GM19240 (cell line): ENCODE results near the gene RABGEF1.
"Not testable (repeated sequence)": the region's sequence is repeated elsewhere in the genome, so short reads cannot be mapped to it uniquely, and the experiment has no call there.

Experiments used
- DNase-seq: peaks from one replicate; pipeline ENCODE4 v3.0.0; 2011; ENCODE audit warnings: low spot score; ENCODE audit not compliant: insufficient read length

The RABGEF1 gene

GRCh38 chr7:66735154-66735553, 5.4 kb upstream of the RABGEF1 start:
- DNase-seq, result no peak

DNA sequence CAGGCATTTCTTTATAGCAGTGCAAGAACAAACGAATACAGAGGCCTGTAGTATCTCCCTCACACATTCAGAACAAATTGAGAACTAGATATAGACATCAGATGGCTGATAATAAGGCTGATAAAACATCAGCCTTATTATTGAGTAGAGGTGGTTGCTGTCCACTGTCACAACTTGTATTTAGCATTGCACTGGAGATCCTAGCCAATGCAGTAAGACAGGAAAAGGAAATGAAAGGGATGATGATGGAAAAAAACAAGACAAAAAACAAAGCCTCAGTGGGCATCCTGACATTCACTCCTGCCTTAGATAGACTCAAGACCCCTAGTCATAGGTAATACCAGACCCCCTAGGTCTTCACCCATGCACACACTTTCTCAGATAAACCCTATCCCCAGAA, 4.7 kb upstream of the RABGEF1 start:
- no peak for DNase-seq

DNA sequence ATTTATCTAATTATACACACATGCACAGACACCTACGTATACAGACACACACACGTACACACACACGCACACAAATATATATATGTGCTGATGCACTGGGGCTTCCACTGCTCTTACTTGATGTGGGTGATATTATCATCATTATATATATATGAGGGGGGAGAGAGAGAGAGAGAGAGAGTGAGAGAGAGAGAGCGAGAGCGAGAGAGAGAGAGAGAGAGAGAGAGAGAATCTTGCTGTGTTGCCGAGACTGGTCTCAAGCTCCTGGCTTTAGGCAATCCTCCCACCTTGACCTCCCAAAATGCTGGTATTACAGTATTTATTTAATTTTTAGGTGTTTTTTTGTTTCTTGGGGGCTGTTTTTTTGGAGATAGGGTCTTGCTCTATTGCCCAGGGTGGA, 3.6 kb upstream of the RABGEF1 start:
- DNase-seq, result no peak

- DNase-seq, result no peak
These were observed 2.9 kb upstream of the RABGEF1 start for GRCh38 chr7:66737667-66738066.

- no peak for DNase-seq
These were observed 1.1 kb upstream of the RABGEF1 start for GRCh38 chr7:66739477-66739876.

DNA sequence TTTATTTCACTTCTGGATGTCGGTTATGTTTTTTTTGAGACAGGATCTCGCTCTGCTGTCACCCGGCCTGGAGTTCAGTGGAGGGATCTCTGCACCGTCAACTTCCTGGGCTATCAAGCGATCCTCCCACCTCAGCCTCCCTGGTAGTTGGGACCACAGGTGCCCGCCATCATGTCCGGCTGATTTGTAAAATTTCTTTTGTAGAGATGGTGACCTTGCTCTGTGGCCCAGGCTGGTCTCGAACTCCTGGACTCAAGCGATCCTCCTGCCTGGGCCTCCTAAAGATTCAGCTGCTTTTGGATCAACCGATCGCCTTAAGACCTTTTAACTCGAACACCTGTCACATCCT, 606 bp upstream of the RABGEF1 start:
- DNase-seq, result no peak

DNA sequence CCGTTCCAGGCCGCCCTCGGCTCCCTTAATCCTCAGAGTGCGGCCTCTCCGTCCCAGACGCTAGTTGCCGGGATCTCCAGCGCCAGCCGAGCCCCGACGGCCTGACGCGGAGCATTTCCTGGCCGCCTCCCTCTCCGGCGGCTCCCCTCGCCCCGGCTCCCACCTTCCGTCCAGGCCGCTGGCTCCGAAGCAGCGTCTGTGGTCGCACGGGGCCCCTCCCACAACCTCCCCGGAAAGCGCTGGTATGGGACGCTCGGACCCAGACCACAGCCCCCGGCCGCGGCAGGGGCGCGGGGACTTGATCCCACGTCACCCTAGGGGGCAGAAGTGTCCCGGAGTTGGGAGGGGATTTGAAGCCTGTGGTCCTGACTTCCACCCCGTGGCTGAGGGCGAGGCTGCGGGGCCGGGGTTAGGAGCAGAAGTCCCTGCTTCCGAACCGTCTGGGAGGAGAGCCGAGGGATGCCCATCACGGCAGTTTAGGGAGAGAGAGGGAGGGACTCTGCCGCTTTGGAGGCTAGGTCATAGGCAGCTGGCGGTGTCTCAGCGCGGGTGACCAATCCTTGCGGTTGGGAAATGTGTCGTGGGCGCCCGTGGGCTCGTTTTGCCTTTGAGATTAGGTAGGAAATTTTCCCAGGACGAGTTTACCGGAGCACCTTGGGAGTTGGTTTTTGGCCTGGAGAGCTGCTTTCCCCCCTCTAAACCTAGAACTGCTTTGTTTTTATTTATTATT, 612 bp downstream of the RABGEF1 start:
- not testable (repeated sequence) for DNase-seq

DNA sequence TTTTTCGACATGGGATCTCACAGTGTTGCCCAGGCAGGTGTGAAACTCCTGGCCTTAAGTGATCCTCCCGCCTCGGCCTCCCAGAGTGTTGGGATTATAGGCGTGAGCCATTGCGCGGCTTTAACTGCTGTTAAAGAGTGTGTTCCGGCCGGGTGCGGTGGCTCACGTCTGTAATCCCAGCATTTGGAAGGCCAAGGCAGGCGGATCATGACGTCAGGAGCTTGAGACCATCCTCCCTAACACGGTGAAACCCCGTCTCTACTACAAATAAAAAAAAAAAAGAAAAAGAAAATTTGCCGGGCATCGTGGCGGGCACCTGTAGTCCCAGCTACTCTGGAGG, 1.1 kb downstream of the RABGEF1 start:
- no peak for DNase-seq

- not testable (repeated sequence) for DNase-seq
These were observed 1.8 kb downstream of the RABGEF1 start for GRCh38 chr7:66742298-66742697.

DNA sequence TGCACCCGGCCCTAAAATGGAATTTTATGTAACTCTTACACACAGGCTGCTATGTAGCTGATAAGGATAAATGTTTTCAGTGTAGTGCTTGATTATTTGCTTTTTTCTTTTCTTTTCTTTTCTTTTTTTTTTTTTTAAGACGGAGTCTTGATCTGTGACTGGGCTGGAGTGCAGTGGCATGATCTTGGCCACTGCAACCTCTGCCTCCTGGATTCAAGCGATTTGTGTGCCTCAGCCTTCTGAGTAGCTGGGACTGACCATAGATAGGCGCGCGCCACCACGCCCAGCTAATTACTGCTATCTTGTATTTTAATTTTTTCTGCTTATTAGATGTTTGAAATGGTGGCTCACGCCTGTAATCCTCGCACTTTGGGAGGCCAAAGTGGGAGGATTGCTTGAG, 3.4 kb downstream of the RABGEF1 start:
- no peak for DNase-seq

DNA sequence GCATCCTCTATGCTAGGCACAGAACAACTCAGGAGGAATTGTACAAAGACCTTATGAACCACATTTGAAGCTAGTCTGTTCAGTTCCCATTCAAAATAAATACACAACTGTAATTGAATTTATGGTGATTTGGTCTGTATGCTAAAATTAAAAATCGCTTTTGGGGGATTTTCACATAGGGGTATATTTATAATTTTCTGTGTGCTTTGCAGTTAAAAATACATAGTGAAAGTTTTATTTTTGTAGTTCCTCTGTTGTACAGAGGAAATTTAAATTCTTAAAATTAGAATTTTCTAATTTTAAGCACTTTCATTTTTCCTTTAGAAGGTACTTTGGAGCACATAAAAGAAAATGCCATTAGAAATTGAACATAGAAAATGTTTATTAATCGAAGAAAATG, 6.9 kb downstream of the RABGEF1 start:
- DNase-seq, result no peak

GRCh38 chr7:66747881-66748511, 7.5 kb downstream of the RABGEF1 start:
- DNase-seq, result no peak

GRCh38 chr7:66748791-66749190, 8.3 kb downstream of the RABGEF1 start:
- DNase-seq, result no peak

DNA sequence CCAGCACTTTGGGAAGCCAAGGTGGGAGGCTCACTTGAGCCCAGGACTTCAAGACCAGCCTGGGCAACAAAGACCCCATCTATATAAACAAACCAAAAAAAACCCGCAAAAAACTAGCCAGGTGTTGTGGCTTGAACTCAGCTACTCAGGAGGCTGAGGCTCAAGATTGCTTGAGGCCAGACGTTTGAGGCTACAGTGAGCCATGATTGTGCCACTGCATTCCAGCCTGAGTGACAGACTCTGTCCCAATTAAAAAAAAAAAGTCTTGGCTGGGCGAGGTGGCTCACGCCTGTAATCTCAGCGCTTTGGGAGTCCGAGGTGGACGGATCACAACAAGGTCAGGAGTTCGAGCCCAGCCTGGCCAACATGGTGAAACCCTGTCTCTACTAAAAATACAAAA, 11.4 kb downstream of the RABGEF1 start:
- DNase-seq, result no peak

DNA sequence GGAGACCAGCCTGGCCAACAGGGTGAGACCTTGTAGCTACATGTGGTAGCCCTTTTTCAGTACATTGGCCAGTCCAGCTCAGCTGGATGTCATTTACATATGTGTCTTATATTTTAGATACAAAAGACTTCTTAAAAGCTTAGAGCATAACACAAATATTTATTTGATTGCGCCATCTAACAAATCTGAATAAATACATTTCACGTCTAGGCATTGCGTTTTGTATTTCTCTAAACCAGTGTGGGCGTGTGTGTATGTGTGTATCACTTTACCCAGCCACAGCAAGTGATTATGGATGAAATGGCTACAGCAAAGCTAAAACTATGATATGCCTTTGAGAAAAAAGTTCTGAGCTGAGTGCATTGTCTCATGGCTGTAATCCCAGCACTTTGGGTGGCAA, 14.0 kb downstream of the RABGEF1 start:
- no peak for DNase-seq

- DNase-seq, result not testable (repeated sequence)
These were observed 14.5 kb downstream of the RABGEF1 start for GRCh38 chr7:66755059-66755458.

- DNase-seq, result not testable (repeated sequence)
These were observed 15.7 kb downstream of the RABGEF1 start for GRCh38 chr7:66756227-66756626.

DNA sequence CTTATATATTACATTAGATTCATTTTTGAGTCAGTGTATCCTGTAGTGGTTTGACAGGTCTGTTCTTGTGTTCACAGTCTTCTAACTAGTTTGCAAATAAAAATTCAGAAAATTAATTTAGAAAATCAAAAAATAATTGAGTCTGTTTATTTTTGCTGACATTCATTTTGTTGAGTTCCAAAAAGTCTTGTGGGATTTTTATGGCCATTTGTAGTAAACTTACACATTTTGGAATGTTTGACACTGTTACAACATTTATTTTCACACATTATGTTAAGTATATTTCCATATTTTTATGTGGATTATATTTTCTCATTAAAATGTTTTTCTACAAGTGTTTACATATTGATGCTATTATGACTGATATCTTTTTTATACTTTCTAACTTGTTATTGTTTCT, 16.4 kb downstream of the RABGEF1 start:
- no peak for DNase-seq

DNA sequence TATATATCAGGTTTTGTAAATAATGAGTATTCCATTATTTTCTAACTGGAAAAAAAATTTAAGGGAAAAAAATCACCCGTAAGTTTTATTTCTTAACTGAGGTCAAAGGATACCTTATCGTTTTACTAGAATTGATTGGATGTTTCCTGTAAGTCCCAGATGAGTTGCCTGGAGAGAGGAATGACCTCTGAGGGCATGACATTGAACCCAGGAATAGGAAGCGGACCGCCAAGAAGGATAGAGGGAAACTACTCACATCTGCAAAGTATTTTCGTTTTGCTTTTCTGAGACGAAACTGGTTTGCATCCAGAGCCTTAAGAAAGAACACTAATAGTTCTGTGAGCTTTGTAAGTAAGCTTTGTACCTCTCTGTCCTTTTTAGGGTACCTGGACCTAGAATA, 17.4 kb downstream of the RABGEF1 start:
- DNase-seq, result no peak

DNA sequence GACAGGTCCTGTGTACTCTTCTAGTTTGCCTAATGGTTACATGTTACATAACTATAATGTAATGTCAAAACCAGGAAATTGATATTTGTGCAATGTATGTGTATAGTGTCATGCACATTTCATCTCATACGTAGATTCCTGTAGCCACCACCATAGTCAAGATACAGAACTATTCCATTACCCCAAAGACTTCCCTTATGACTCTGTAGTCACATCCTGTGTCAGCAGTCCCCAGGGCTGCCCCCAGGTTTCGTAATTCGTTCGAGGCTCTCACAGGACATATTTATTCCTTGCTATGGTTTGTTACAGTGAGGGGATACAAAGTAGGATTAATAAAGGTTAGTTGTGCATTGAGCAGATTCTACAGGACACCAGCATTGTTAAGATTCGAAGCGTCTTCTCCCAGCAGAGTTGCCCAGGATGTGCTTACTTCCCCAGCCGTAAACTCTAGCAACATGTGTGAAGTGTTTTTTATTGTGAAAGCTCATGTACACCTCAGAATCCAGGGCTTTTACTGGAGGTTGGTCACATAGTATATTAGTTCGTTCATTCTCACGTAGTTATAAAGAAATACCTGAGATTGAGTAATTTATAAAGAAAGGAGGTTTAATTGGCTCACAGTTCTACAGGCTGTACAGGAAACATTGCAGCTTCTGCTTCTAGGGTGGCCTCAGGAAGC, 18.6 kb downstream of the RABGEF1 start:
- no peak for DNase-seq

- not testable (repeated sequence) for DNase-seq
These were observed 22.6 kb downstream of the RABGEF1 start for GRCh38 chr7:66763183-66763582.

- DNase-seq, result not testable (repeated sequence)
These were observed 23.3 kb downstream of the RABGEF1 start for GRCh38 chr7:66763633-66764355.
